Measurements from ENCODE around the gene GMFB. TPM values are rescaled to one million over a fixed set of nuclear protein-coding genes. Genes with fewer than 3 reads are reported as not detected.

Gene GMFB
- total RNA-seq, 1 experiment from 2014 or later, result 85.2 TPM

DNA sequence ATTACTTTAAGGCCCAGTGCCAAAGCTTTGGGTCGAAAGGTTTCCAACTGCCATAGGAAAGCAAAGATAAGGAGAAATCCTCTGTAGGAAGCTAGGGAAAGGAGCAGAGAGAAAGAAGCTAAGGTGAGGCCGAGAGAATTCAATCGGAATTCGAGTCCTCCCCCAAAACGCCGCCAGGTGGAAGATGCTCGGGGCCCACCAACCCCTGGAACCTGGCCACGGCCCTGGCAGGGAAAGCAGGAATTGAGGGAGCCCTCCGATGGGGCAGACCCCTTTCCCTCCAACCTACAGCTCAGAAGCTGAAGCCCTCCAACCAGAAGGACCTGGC, 498 bp downstream of the GMFB start:
- BruUV-seq (replicated peaks), result no TSS peak
- intact Hi-C loops (cut with micrococcal nuclease), result loop anchor here (1.0 kb wide), 3 partner anchors 21 to 122 kb away; partner anchors contain the start of genes CGRRF1 and CNIH1

GRCh38 chr14:54487771-54488170, 1.0 kb downstream of the GMFB start:
- BruUV-seq (replicated peaks), result no TSS peak
- CTCF ChIA-PET, result interaction anchor here (1.0 to 2.3 kb wide), 2 partner anchors 22 to 285 kb away, joined by 4 to 9 read pairs; partner anchors contain the start of gene CGRRF1
- intact Hi-C loops (cut with micrococcal nuclease), result loop anchor here (1.0 kb wide), 3 partner anchors 22 to 121 kb away; partner anchors contain the start of genes CGRRF1 and CNIH1

More for the DNA sequence above, 498 bp downstream of the GMFB start:
- H3K9me2 ChIP-seq (replicated peaks; ENCODE audit: low read length), result no peaks in the 10 kb centered on the region
- H3K79me2 ChIP-seq (ENCODE audit: low read length), result peaks cover 59% of the 10 kb centered on the region
- TF ChIP-seq EZH2phosphoT487 (IDR thresholded peaks at IDR 0.05; ENCODE audit: borderline replicate concordance, low read length), result no peak
- TF ChIP-seq EZH2 (IDR thresholded peaks at IDR 0.05; ENCODE audit: low read length, unreplicated experiment), result no peak
- TF ChIP-seq CTCF (conservative IDR thresholded peaks at IDR 0.05; ENCODE audit: low read depth, low read length), result peak; percentile 36; the same call in 1 of the 2 replicates
- peak overlapping the region; percentile 83 for H3K4me2 ChIP-seq (ENCODE audit: low read length)
- peaks cover 4% of the 10 kb centered on the region; the same call in 1 of the 2 replicates for H3K36me3 ChIP-seq (ENCODE audit: low read depth, low read length)
- peak overlapping the region; percentile 96 for H2AFZ ChIP-seq (ENCODE audit: low read length)
- ChIA-PET CTCF (interaction anchor here (0.5 to 2.3 kb wide), 7 partner anchors 21 to 382 kb away, joined by 3 to 9 read pairs (median 4); partner anchors contain the start of gene CGRRF1), POLR2A (ENCODE audit: unreplicated experiment) (interaction anchor here (0.7 to 1.9 kb wide), 3 partner anchors 21 to 124 kb away, joined by 3 to 11 read pairs (median 8); partner anchors contain the start of gene CGRRF1)
- peak overlapping the region; percentile 86 for H3K27ac ChIP-seq (ENCODE audit: low read length)
- peak overlapping the region; percentile 80 for H3K4me3 ChIP-seq (ENCODE audit: low read length)
- no peaks in the 10 kb centered on the region for H3F3A ChIP-seq (ENCODE audit: low read length, unreplicated experiment)
- ATAC-seq (peak; percentile 21), DNase-seq (no peak)
- peak overlapping the region; percentile 86 for H3K9ac ChIP-seq (ENCODE audit: low read length)
- peaks cover 11% of the 10 kb centered on the region; the same call in 1 of the 2 replicates for H4K20me1 ChIP-seq (ENCODE audit: low read length)
- H3K9me3 ChIP-seq (ENCODE audit: low read length), result no peaks in the 10 kb centered on the region
- H3K27me3 ChIP-seq (ENCODE audit: low read length), result no peaks in the 10 kb centered on the region
- H3K4me1 ChIP-seq (ENCODE audit: insufficient read depth, low read length), result peaks cover 47% of the 10 kb centered on the region

More at GRCh38 chr14:54487771-54488170, 1.0 kb downstream of the GMFB start:
- 0 out of 2 replicates have a peak, but pooled peaks have one; percentile 10 for ATAC-seq
- H3K4me1 ChIP-seq (ENCODE audit: insufficient read depth, low read length), result peaks cover 52% of the 10 kb centered on the region
- H3K9me2 ChIP-seq (replicated peaks; ENCODE audit: low read length), result no peaks in the 10 kb centered on the region
- H4K20me1 ChIP-seq (ENCODE audit: low read length), result peaks cover 11% of the 10 kb centered on the region; the same call in 1 of the 2 replicates
- POLR2A ChIA-PET (ENCODE audit: unreplicated experiment), result interaction anchor here (1.6 to 1.9 kb wide), 2 partner anchors 22 to 67 kb away, joined by 8 to 11 read pairs; partner anchors contain the start of gene CGRRF1
- peak overlapping the region; percentile 86 for H3K27ac ChIP-seq (ENCODE audit: low read length)
- H3K4me3 ChIP-seq (ENCODE audit: low read length), result peak overlapping the region; percentile 80
- H3F3A ChIP-seq (ENCODE audit: low read length, unreplicated experiment), result no peaks in the 10 kb centered on the region
- H3K9me3 ChIP-seq (ENCODE audit: low read length), result no peaks in the 10 kb centered on the region
- DNase-seq, result peak; percentile 57
- peaks cover 65% of the 10 kb centered on the region for H3K79me2 ChIP-seq (ENCODE audit: low read length)
- H3K4me2 ChIP-seq (ENCODE audit: low read length), result peak overlapping the region; percentile 83
- peak overlapping the region; percentile 86 for H3K9ac ChIP-seq (ENCODE audit: low read length)
- H2AFZ ChIP-seq (ENCODE audit: low read length), result peak overlapping the region; percentile 96; the same call in 1 of the 2 replicates
- H3K36me3 ChIP-seq (ENCODE audit: low read depth, low read length), result peaks cover 9% of the 10 kb centered on the region; the same call in 1 of the 2 replicates
- H3K27me3 ChIP-seq (ENCODE audit: low read length), result no peaks in the 10 kb centered on the region
- no peak for TF ChIP-seq CTCF (conservative IDR thresholded peaks at IDR 0.05; ENCODE audit: low read depth, low read length)
- TF ChIP-seq EZH2phosphoT487 (IDR thresholded peaks at IDR 0.05; ENCODE audit: borderline replicate concordance, low read length), result no peak
- TF ChIP-seq EZH2 (IDR thresholded peaks at IDR 0.05; ENCODE audit: low read length, unreplicated experiment), result no peak
